Mesodermal cell (in vitro differentiated cells): Measurements from ENCODE around the gene NARF.
"Not testable (repeated sequence)": the region's sequence is repeated elsewhere in the genome, so short reads cannot be mapped to it uniquely, and the experiment has no call there.

Experiments used
- H3K27ac ChIP-seq: 2 replicates; pipeline ENCODE4 v1.7.0; 2013; ENCODE audit warnings: mild to moderate bottlenecking, low read depth, low read length, moderate library complexity; ENCODE audit not compliant: severe bottlenecking
- H3K36me3 ChIP-seq: 2 replicates; pipeline ENCODE4 v1.7.1; 2013; ENCODE audit warnings: mild to moderate bottlenecking, low read length, moderate library complexity; ENCODE audit not compliant: control insufficient read depth, insufficient read depth
- H3K4me1 ChIP-seq: one replicate; pipeline ENCODE4 v1.7.1; 2013; ENCODE audit warnings: mild to moderate bottlenecking, low read length; ENCODE audit not compliant: insufficient read depth, control insufficient read depth, poor library complexity, severe bottlenecking
- H3K4me3 ChIP-seq: 2 replicates; pipeline ENCODE4 v1.7.0; 2013; ENCODE audit warnings: low read length, control low read depth, mild to moderate bottlenecking; ENCODE audit not compliant: insufficient read depth, poor library complexity, severe bottlenecking; ENCODE audit errors: extremely low read depth
- H3K9me3 ChIP-seq: 2 replicates; pipeline ENCODE4 v1.7.1; 2013; ENCODE audit warnings: mild to moderate bottlenecking, low read length, moderate library complexity; ENCODE audit not compliant: control insufficient read depth
- WGBS, 2 experiments: methylation state at CpG; one replicate each; pipeline ENCODE4 v1.1.5; 2013; ENCODE audit warnings: missing lambda C conversion rate in 2 of 2; ENCODE audit not compliant: insufficient coverage in 2 of 2; 5-methylcytosine and 5-hydroxymethylcytosine counted together

Gene NARF

DNA sequence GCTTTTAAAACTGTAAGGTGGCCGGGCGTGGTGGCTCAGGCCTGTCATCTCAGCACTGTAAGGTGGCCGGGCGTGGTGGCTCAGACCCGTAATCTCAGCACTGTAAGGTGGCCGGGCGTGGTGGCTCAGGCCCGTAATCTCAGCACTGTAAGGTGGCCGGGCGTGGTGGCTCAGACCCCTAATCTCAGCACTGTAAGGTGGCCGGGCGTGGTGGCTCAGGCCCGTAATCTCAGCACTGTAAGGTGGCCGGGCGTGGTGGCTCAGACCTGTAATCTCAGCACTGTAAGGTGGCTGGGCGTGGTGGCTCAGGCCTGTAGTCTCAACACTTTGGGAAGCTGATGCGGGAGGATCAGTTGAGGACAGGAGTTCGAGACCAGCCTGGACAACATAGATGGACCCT, 80.5 kb downstream of the NARF start:
- H3K9me3 ChIP-seq, H3K27ac ChIP-seq, H3K4me3 ChIP-seq, H3K36me3 ChIP-seq: not testable (repeated sequence)
- WGBS, 2 experiments = 95 to 98% methylated on average over 18 of the region's 18 CpGs
- H3K4me1 ChIP-seq = peaks cover 36% of the 10 kb centered on the region
